ENCODE measurements around the gene ADGRG4.

The ADGRG4 gene

DNA sequence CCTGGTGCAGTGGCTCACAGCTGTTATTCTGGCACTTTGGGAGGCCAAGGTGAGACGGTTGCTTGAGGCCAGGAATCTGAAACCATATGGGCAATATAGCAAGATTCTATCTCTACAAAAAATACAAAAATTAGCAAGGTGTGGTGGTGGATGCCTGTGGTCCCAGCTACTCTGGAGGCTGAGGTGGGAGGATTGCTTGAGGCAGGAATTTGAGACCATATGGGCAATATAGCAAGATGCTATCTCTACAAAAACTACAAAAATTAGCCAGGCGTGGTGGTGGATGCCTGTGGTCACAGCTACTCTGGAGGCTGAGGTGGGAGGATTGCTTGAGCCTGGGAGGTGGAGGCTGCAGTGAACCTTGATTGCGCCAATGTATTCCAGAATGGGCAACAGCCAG is 2.3 kb downstream of the ADGRG4 start:
- TF ChIP-seq, protein P1, sequence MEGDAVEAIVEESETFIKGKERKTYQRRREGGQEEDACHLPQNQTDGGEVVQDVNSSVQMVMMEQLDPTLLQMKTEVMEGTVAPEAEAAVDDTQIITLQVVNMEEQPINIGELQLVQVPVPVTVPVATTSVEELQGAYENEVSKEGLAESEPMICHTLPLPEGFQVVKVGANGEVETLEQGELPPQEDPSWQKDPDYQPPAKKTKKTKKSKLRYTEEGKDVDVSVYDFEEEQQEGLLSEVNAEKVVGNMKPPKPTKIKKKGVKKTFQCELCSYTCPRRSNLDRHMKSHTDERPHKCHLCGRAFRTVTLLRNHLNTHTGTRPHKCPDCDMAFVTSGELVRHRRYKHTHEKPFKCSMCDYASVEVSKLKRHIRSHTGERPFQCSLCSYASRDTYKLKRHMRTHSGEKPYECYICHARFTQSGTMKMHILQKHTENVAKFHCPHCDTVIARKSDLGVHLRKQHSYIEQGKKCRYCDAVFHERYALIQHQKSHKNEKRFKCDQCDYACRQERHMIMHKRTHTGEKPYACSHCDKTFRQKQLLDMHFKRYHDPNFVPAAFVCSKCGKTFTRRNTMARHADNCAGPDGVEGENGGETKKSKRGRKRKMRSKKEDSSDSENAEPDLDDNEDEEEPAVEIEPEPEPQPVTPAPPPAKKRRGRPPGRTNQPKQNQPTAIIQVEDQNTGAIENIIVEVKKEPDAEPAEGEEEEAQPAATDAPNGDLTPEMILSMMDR (IDR thresholded peaks at IDR 0.05; ENCODE audit: low read depth, low read length), result no peak

DNA sequence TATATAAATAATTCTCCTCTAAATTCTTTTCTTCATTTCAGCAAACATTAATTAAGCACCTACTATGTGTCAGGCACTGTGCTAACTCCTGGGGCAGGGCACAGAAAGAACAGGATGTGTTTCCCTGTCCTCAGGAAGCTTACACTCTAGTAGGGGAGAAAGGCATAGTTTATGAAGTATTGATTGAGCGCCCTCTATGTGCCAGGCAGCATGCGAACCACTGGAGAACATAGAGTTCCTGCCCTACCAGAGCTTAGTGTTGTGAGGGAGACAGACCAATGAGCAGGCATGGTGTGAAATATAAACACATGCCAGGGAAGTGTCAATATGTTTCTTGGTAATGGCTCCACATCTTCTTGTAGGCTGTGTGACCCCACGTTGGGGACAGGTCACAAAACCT is 3.7 kb downstream of the ADGRG4 start:
- TF ChIP-seq, protein P1 (IDR thresholded peaks at IDR 0.05; ENCODE audit: low read depth, low read length), result no peak
- DNase-seq (ENCODE audit: extremely low read depth, low read depth), result no peak

More for the DNA sequence above, 2.3 kb downstream of the ADGRG4 start:
- DNase-seq (ENCODE audit: extremely low read depth, low read depth), result no peak

DNA sequence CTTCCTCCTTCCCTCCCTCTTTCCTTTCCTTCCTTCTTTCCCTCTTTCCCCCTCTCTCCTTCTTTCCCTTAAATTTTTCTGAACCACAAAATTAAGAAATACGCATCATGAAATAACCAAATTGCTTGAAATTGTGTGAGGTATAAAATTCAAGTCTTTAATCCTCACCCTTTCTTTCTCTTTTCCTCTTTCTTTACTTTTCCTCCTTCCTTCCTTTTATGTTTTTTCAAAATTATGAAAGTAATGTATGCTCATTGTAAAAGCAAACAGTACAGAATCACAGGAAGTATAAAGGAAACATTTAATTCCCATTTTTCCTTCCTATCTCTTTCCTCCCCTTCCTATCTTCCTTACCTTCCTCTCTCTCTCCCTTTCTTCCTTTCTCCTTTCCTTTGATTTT is 5.4 kb downstream of the ADGRG4 start:
- TF ChIP-seq, protein P1 (IDR thresholded peaks at IDR 0.05; ENCODE audit: low read depth, low read length), result no peak

DNA sequence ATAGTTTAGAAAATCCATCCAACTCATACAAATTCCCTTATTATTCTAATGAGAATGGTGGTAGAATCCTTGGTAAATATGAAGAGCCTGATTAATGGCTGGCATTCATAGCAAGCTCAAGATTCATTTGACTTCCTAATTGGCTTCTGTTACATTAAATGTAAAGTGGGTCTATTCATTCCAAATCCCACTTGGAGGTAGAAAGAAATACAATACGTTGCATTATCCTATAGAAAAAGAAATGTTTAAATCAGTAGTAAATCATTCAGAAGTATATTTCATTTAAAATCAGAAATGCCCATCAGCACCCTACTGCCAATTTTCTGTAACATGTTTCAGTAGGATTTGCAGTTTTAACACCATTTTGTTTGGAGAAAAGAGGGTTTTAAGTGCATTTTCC is 6.7 kb downstream of the ADGRG4 start:
- TF ChIP-seq, protein P1 (IDR thresholded peaks at IDR 0.05; ENCODE audit: low read depth, low read length), result no peak
- DNase-seq (ENCODE audit: extremely low read depth, low read depth), result no peak

More for the DNA sequence above, 5.4 kb downstream of the ADGRG4 start:
- no peak for DNase-seq (ENCODE audit: extremely low read depth, low read depth)

DNA sequence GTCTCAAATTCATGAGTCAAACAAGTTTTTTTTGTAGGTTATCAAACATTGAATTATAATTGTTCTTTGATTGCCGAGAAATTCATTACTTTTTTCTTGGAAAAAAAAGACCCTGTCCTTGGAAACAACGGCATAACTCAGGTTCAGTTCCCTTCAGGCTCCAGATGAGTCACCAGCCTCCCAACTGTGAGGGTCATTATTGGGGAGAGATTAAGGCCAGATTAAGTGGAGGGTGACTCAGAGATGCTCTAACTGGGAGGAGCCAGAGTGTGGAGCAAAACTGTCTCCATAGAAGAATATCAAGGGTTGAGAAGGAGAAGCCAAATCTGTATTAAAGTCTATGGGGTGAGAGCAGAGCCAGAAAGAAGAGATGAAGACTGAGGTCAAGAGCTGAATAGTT is 9.6 kb downstream of the ADGRG4 start:
- TF ChIP-seq, protein P1 (IDR thresholded peaks at IDR 0.05; ENCODE audit: low read depth, low read length), result no peak
- no peak for DNase-seq (ENCODE audit: extremely low read depth, low read depth)

DNA sequence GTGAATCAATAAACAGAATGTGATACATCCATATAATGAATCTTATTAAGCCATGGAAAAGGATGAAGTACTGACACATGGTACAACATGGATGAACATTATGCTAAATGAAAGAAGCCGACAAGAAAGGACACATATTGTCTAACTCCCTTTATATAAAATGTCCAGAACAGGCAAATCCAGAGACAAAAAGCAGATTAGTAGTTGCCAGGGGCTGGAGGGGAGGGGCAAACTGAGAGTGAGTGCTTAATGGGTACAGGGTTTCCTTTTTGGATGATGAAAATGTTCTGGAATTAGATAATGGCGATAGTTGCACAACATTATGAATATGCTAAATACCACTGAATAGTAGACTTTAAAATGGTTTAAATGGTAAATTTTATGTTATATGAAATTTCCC is 17.4 kb downstream of the ADGRG4 start:
- TF ChIP-seq, protein P1 (IDR thresholded peaks at IDR 0.05; ENCODE audit: low read depth, low read length), result no peak
- no peak for DNase-seq (ENCODE audit: extremely low read depth, low read depth)

DNA sequence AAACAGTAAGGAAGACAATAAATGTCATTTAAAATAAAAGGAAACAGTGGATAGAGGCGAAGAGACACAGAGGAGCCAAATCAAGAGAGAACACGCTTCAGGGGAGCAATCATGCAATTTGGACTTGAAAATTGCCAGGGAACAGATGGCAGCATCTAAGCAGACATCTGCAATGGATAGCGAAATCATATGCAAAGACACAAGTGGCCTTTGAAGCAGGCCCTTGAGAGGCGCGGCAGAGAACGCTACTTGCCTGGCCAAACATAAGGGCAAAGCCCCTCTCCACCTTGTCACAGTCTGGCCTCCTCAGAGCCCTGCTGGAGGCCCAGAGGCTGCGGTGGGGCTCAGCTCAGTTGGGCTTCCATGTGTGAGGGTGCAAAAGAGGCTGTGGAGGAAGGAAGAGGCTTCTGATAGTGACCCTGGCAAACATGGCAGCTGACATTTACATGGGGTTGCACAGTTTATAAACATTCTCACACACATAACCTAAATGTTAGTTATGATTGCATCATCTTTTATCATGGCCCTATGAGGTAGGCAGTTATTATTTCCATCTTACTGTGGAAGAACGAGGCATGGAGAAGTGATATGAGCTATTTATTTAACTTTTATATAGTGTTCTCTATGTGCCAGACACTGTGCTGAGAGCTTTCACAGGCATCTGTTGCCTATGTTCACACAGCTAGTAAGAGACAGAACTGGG is 18.3 kb downstream of the ADGRG4 start:
- DNase-seq (ENCODE audit: extremely low read depth, low read depth), result no peak
- TF ChIP-seq, protein P1 (IDR thresholded peaks at IDR 0.05; ENCODE audit: low read depth, low read length), result no peak
